ENCODE data around the gene TKTL1.

Gene TKTL1

DNA sequence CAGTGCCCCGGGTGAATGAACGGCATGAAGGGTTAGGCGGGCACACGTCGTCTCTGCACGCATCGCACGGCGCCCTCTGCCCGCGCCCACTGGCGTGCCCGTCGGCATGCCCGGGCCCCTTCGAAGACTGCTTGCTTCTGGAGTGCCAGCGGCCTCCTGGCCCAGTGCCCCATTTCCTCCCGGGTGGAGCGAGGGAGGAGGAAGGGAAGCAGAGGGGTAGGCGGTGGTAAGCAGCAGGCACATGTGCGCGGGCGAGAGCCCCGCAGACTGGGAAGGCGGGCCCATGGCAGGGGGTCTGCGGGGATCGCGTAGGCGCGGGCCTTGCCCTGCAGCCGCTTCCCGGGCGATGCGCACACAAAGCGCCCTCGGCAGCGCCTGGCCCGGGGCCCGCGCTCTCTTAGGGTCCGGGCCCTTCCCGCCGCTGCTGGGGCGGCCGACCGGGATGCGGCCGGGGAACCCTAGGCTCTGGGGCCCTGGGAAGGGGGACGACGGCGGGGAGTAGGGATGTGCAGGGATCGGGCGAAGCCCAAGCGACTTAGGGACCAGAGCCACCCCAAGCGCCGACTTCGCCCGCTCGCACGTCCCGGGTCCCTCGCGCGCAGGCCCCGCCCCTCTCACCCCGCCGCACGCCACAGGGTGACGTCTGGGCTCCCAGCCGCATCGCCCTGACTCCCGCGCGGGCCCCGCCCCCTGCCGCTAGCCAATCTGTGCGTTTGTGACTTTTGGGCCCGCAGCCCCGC lies 82.6 kb downstream of the TKTL1 start:
- peak; percentile 52 for DNase-seq (ENCODE audit: low spot score)

DNA sequence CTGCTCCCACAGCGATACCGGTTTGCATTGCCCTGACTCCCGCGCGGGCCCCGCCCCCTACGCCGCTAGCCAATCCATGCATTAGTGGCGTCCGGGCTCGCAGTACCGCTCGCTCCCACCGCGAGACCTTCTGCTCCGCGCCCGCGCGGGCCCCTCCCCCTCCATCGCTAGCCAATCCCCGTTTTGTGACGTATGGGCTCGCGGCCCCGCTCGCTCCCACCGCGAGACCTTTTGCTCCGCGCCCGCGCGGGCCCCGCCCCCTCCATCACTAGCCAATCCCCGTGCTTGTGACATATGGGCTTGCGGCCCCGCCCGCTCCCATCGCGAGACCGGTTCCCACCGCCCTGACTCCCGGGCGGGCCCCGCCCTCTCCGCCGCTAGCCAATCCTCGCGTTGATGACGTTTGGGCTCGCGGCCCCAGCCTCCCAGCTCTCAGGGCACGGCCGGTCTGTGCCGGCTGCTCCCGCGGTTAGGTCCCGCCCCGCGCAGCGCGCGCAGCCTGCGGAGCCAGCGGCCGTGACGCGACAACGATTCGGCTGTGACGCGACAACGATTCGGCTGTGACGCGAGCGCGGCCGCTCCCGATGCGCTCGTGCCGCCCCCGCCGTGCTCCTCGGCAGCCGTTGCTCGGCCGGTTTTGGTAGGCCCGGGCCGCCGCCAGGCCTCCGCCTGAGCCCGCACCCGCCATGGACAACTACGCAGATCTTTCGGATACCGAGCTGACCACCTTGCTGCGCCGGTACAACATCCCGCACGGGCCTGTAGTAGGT lies 83.4 kb downstream of the TKTL1 start, which contains the start of gene EMD:
Gene EMD, plus strand, starts transcription at position 497 of the 770 bp plus-strand sequence. Its CDS starts 190 bp downstream, at position 687.
- DNase-seq (ENCODE audit: low spot score) = peak; percentile 97

GRCh38 chrX:154379569-154379951 lies 84.0 kb downstream of the TKTL1 start:
- no peak for DNase-seq (ENCODE audit: low spot score)
